IMR-90 (cell line): Measurements from ENCODE around the gene GSG1L.

Experiments
- BHLHE40 ChIP-seq: fragments of 150-350 bp; IDR thresholded peaks from 2 replicates; pipeline ENCODE4 v1.6.1; 2016; ENCODE audit warnings: mild to moderate bottlenecking, low read depth, low read length
- CEBPB ChIP-seq: IDR thresholded peaks from 2 replicates; pipeline ENCODE4 v1.6.1; 2012; ENCODE audit warnings: low read depth, low read length, improper control_type of control experiment
- CHD1 ChIP-seq: IDR thresholded peaks from 2 replicates; pipeline ENCODE4 v1.6.1; 2012; ENCODE audit warnings: low read depth, low read length, improper control_type of control experiment
- FOS ChIP-seq: fragments of 150-350 bp; IDR thresholded peaks from 2 replicates; pipeline ENCODE4 v1.6.1; 2016; ENCODE audit warnings: low read depth, low read length
- MAFK ChIP-seq: IDR thresholded peaks from 2 replicates; pipeline ENCODE4 v1.6.1; 2012; ENCODE audit warnings: low read depth, low read length, improper control_type of control experiment
- POLR2A ChIP-seq: IDR thresholded peaks from 2 replicates; pipeline ENCODE4 v1.6.1; 2012; ENCODE audit warnings: mild to moderate bottlenecking, low read depth, low read length
- RAD21 ChIP-seq: IDR thresholded peaks from 2 replicates; pipeline ENCODE4 v1.6.1; 2012; ENCODE audit warnings: low read length, improper control_type of control experiment
- RCOR1 ChIP-seq: IDR thresholded peaks from 2 replicates; pipeline ENCODE4 v1.6.1; 2012; ENCODE audit warnings: mild to moderate bottlenecking, low read length, improper control_type of control experiment; ENCODE audit not compliant: insufficient replicate concordance
- RFX5 ChIP-seq: IDR thresholded peaks from 2 replicates; pipeline ENCODE4 v1.8.0; 2012; ENCODE audit warnings: low read depth, mild to moderate bottlenecking, low read length, moderate library complexity
- SMC3 ChIP-seq: fragments of 150-350 bp; IDR thresholded peaks from 2 replicates; pipeline ENCODE4 v1.6.1; 2016; ENCODE audit warnings: low read depth, mild to moderate bottlenecking, antibody characterized with exemption, low read length, moderate library complexity
- TF ChIP-seq, protein P1 (sequence below): conservative IDR thresholded peaks from 2 replicates; pipeline ENCODE4 v1.5.1; 2012; ENCODE audit warnings: mild to moderate bottlenecking, low read depth, low read length, improper control_type of control experiment
- TF ChIP-seq, protein P2 (sequence below): fragments of 150-350 bp; IDR thresholded peaks from 2 replicates; pipeline ENCODE4 v1.6.1; 2017; ENCODE audit warnings: mild to moderate bottlenecking, antibody characterized with exemption, low read length, low read depth
- TF ChIP-seq, protein P3 (sequence below): fragments of 150-350 bp; IDR thresholded peaks from 2 replicates; pipeline ENCODE4 v1.6.1; 2016; ENCODE audit warnings: low read depth, mild to moderate bottlenecking, low read length, moderate library complexity, borderline replicate concordance

GRCh38 chr16:27870116-27870798 lies 193.3 kb downstream of the GSG1L start:
- TF ChIP-seq, protein P1, sequence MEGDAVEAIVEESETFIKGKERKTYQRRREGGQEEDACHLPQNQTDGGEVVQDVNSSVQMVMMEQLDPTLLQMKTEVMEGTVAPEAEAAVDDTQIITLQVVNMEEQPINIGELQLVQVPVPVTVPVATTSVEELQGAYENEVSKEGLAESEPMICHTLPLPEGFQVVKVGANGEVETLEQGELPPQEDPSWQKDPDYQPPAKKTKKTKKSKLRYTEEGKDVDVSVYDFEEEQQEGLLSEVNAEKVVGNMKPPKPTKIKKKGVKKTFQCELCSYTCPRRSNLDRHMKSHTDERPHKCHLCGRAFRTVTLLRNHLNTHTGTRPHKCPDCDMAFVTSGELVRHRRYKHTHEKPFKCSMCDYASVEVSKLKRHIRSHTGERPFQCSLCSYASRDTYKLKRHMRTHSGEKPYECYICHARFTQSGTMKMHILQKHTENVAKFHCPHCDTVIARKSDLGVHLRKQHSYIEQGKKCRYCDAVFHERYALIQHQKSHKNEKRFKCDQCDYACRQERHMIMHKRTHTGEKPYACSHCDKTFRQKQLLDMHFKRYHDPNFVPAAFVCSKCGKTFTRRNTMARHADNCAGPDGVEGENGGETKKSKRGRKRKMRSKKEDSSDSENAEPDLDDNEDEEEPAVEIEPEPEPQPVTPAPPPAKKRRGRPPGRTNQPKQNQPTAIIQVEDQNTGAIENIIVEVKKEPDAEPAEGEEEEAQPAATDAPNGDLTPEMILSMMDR = no peak
- TF ChIP-seq RCOR1 = no peak
- TF ChIP-seq RAD21 = no peak
- no peak for TF ChIP-seq POLR2A
- TF ChIP-seq, protein P2, sequence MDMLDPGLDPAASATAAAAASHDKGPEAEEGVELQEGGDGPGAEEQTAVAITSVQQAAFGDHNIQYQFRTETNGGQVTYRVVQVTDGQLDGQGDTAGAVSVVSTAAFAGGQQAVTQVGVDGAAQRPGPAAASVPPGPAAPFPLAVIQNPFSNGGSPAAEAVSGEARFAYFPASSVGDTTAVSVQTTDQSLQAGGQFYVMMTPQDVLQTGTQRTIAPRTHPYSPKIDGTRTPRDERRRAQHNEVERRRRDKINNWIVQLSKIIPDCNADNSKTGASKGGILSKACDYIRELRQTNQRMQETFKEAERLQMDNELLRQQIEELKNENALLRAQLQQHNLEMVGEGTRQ = no peak
- TF ChIP-seq BHLHE40 = no peak
- no peak for TF ChIP-seq RFX5
- no peak for TF ChIP-seq CEBPB
- TF ChIP-seq SMC3 = no peak
- TF ChIP-seq FOS = no peak
- no peak for TF ChIP-seq MAFK
- TF ChIP-seq, protein P3, sequence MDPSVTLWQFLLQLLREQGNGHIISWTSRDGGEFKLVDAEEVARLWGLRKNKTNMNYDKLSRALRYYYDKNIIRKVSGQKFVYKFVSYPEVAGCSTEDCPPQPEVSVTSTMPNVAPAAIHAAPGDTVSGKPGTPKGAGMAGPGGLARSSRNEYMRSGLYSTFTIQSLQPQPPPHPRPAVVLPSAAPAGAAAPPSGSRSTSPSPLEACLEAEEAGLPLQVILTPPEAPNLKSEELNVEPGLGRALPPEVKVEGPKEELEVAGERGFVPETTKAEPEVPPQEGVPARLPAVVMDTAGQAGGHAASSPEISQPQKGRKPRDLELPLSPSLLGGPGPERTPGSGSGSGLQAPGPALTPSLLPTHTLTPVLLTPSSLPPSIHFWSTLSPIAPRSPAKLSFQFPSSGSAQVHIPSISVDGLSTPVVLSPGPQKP = no peak
- TF ChIP-seq CHD1 = no peak
